GM12891 (cell line): Measurements from ENCODE around the gene MLXIPL.

Experiments
- POLR2A ChIP-seq: IDR thresholded peaks from 2 replicates; pipeline ENCODE4 v1.6.1; 2011; ENCODE audit warnings: low read depth, low read length, control low read depth
- POU2F2 ChIP-seq: IDR thresholded peaks from 2 replicates; pipeline ENCODE4 v1.6.1; 2011; ENCODE audit warnings: low read depth, mild to moderate bottlenecking, control low read depth, low read length, moderate library complexity

DNA sequence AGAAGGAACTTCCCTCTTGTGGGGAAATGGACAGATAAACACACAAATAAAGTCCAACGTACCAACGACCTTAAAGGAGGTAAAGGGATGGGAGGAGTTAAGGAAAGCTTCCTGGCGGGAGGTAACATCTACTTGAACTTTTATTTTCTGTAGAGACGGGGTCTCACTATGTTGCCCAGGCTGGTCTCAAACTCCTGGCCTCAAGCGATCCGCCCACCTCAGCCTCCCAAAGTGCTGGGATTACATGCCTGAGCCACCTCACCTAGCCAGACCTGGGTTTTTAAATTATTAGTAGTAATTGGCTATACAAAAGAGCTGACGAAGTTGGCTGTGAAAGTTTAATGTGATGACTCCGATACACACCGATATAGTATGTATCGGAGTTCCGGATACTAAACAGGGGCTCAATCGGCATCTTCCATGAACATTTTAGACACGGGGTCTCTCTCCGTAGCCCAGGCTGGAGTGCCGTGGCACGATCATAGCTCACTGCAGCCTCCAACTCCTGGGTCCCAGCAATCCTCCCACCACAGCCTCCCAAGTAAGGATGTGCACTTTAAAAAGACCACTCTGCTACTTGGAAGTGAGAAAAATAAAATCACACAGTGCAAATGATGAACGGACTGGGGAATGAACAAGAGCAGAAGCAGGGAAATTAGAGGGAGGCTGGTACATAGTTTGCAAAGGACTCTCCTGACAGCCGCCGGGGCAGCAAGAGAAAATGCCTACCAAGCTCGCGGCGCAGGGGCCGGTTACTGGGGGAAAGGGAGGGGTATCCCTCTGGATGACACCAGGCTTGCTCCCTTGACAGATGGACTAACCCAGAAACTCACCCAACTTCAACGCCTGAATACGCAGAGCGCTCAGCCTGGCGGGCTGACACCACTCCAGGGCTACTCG lies 67.9 kb downstream of the MLXIPL start:
- no peak for TF ChIP-seq POLR2A
- no peak for TF ChIP-seq POU2F2
